ENCODE measurements around the gene WDR93. TPM values are rescaled to one million over a fixed set of nuclear protein-coding genes. Genes with fewer than 3 reads are reported as not detected.

Gene WDR93
- total RNA-seq, 1 donor from 2014 or later, result 0.16 TPM

- TF ChIP-seq CTCF (IDR thresholded peaks at IDR 0.05), result no peak
- ChIA-PET POLR2A (no interaction called here), CTCF (interaction anchor here (1.0 kb wide), 1 partner anchor 17 kb away, joined by 3 read pairs; no protein-coding TSS in a partner anchor)
- H3K27me3 Mint-ChIP-seq, result peaks cover 9% of the 10 kb centered on the region
- no peak overlapping the region for H3K27ac Mint-ChIP-seq
- H3K9me3 Mint-ChIP-seq, result peaks cover 5% of the 10 kb centered on the region
- H3K4me1 Mint-ChIP-seq, result no peaks in the 10 kb centered on the region
- intact Hi-C loops (cut with micrococcal nuclease), result no loop called here
- no peak overlapping the region for H3K4me3 Mint-ChIP-seq
- ATAC-seq (ENCODE audit: low read depth), result no peak
- no peak for DNase-seq
- no peaks in the 10 kb centered on the region for H3K36me3 Mint-ChIP-seq (ENCODE audit: low read depth)
Measured at GRCh38 chr15:89723031-89723430, 32.4 kb downstream of the WDR93 start.

- no peak for ATAC-seq (ENCODE audit: low read depth)
- intact Hi-C loops (cut with micrococcal nuclease), result no loop called here
- H3K4me1 Mint-ChIP-seq, result no peaks in the 10 kb centered on the region
- H3K4me3 Mint-ChIP-seq, result no peak overlapping the region
- no peak for DNase-seq
- no peaks in the 10 kb centered on the region for H3K36me3 Mint-ChIP-seq (ENCODE audit: low read depth)
- no peak overlapping the region for H3K27ac Mint-ChIP-seq
- H3K9me3 Mint-ChIP-seq, result peaks cover 5% of the 10 kb centered on the region
- H3K27me3 Mint-ChIP-seq, result peaks cover 9% of the 10 kb centered on the region
- no peak for TF ChIP-seq CTCF (IDR thresholded peaks at IDR 0.05)
- CTCF ChIA-PET, result no interaction called here
- POLR2A ChIA-PET, result no interaction called here
Measured at GRCh38 chr15:89724621-89725020, 34.0 kb downstream of the WDR93 start.

- POLR2A ChIA-PET, result no interaction called here
- Mint-ChIP-seq H3K27me3 (peaks cover 11% of the 10 kb centered on the region), H3K4me1 (no peaks in the 10 kb centered on the region), H3K4me3 (no peak overlapping the region), H3K27ac (no peak overlapping the region), H3K36me3 (ENCODE audit: low read depth) (no peaks in the 10 kb centered on the region), H3K9me3 (peaks cover 5% of the 10 kb centered on the region)
- TF ChIP-seq CTCF (IDR thresholded peaks at IDR 0.05), result no peak
- intact Hi-C loops (cut with micrococcal nuclease), result no loop called here
- no peak for DNase-seq
- no peak for ATAC-seq (ENCODE audit: low read depth)
- CTCF ChIA-PET, result no interaction called here
Measured at GRCh38 chr15:89725064-89725463, 34.5 kb downstream of the WDR93 start.

GRCh38 chr15:89728254-89728653 is 37.6 kb downstream of the WDR93 start:
- CTCF ChIA-PET, result no interaction called here
- TF ChIP-seq CTCF (IDR thresholded peaks at IDR 0.05), result no peak

GRCh38 chr15:89731275-89731674 is 40.7 kb downstream of the WDR93 start:
- CTCF ChIA-PET, result interaction anchor here (1.2 kb wide), 1 partner anchor 9 kb away, joined by 5 read pairs; no protein-coding TSS in a partner anchor

More at GRCh38 chr15:89728254-89728653, 37.6 kb downstream of the WDR93 start:
- no peak for ATAC-seq (ENCODE audit: low read depth)
- DNase-seq, result no peak
- Mint-ChIP-seq H3K9me3 (peaks cover 3% of the 10 kb centered on the region), H3K4me1 (no peaks in the 10 kb centered on the region), H3K36me3 (ENCODE audit: low read depth) (no peaks in the 10 kb centered on the region), H3K4me3 (no peak overlapping the region), H3K27me3 (peaks cover 5% of the 10 kb centered on the region), H3K27ac (no peak overlapping the region)
- POLR2A ChIA-PET, result interaction anchor here (1.2 kb wide), 1 partner anchor 12 kb away, joined by 3 read pairs; no protein-coding TSS in a partner anchor
- intact Hi-C loops (cut with micrococcal nuclease), result no loop called here

More at GRCh38 chr15:89731275-89731674, 40.7 kb downstream of the WDR93 start:
- Mint-ChIP-seq H3K27me3 (peaks cover 8% of the 10 kb centered on the region), H3K4me3 (no peak overlapping the region), H3K4me1 (no peaks in the 10 kb centered on the region), H3K36me3 (ENCODE audit: low read depth) (no peaks in the 10 kb centered on the region), H3K9me3 (no peaks in the 10 kb centered on the region), H3K27ac (no peak overlapping the region)
- ATAC-seq (ENCODE audit: low read depth) (no peak), DNase-seq (no peak)
- intact Hi-C loops (cut with micrococcal nuclease), result no loop called here
- no peak for TF ChIP-seq CTCF (IDR thresholded peaks at IDR 0.05)
- POLR2A ChIA-PET, result no interaction called here

Data from activated B cell treated with CpG ODN at 0.5 μM for 24 hours (primary cell).